KMS-11 (cell line): Measurements from ENCODE around the gene OBP2B.

ENCODE experiments used
- H2AFZ ChIP-seq: fragments of 200-600 bp; sonication (generic); 2 replicates; pipeline ENCODE4 v1.6.1; 2016; ENCODE audit warnings: antibody characterized with exemption, mixed run types, low read depth
- H3K27ac ChIP-seq: fragments of 200-600 bp; sonication (generic); 2 replicates; pipeline ENCODE4 v1.6.1; 2016; ENCODE audit warnings: mild to moderate bottlenecking, mixed run types
- H3K27me3 ChIP-seq: fragments of 200-600 bp; sonication (generic); 2 replicates; pipeline ENCODE4 v1.6.1; 2017; ENCODE audit warnings: mild to moderate bottlenecking, low read depth, mixed run types, moderate library complexity; ENCODE audit not compliant: insufficient read depth
- H3K36me3 ChIP-seq: fragments of 200-600 bp; sonication (generic); 2 replicates; pipeline ENCODE4 v1.6.1; 2017; ENCODE audit warnings: mild to moderate bottlenecking, mixed run types; ENCODE audit not compliant: insufficient read depth
- H3K4me1 ChIP-seq: fragments of 200-600 bp; sonication (generic); 2 replicates; pipeline ENCODE4 v1.6.1; 2016; ENCODE audit warnings: mild to moderate bottlenecking, low read depth, mixed run types; ENCODE audit not compliant: poor library complexity, severe bottlenecking
- H3K4me2 ChIP-seq: fragments of 200-600 bp; sonication (generic); 2 replicates; pipeline ENCODE4 v1.7.0; 2016; ENCODE audit warnings: mild to moderate bottlenecking, mixed run types
- H3K4me3 ChIP-seq: fragments of 200-600 bp; sonication (generic); IDR thresholded peaks from 2 replicates; pipeline ENCODE4 v1.6.1; 2017; ENCODE audit warnings: low read depth, low read length, mixed read lengths; ENCODE audit not compliant: insufficient read depth
- H3K79me2 ChIP-seq: fragments of 200-600 bp; sonication (generic); 2 replicates; pipeline ENCODE4 v1.6.1; 2016; ENCODE audit warnings: low read depth, mixed run types; ENCODE audit not compliant: insufficient read depth
- H3K9ac ChIP-seq: fragments of 200-600 bp; sonication (generic); 2 replicates; pipeline ENCODE4 v1.6.1; 2016; ENCODE audit warnings: mild to moderate bottlenecking, mixed run types
- H4K20me1 ChIP-seq: fragments of 200-600 bp; sonication (generic); 2 replicates; pipeline ENCODE4 v1.6.1; 2016; ENCODE audit warnings: mild to moderate bottlenecking, mixed run types; ENCODE audit not compliant: insufficient read depth
- TF ChIP-seq, protein P1 (sequence below): fragments of 200-600 bp; sonication (generic); conservative IDR thresholded peaks from 2 replicates; pipeline ENCODE4 v1.6.1; 2017; ENCODE audit warnings: low read depth, mild to moderate bottlenecking, antibody characterized with exemption, low read length, moderate library complexity, mixed read lengths

The OBP2B gene

DNA sequence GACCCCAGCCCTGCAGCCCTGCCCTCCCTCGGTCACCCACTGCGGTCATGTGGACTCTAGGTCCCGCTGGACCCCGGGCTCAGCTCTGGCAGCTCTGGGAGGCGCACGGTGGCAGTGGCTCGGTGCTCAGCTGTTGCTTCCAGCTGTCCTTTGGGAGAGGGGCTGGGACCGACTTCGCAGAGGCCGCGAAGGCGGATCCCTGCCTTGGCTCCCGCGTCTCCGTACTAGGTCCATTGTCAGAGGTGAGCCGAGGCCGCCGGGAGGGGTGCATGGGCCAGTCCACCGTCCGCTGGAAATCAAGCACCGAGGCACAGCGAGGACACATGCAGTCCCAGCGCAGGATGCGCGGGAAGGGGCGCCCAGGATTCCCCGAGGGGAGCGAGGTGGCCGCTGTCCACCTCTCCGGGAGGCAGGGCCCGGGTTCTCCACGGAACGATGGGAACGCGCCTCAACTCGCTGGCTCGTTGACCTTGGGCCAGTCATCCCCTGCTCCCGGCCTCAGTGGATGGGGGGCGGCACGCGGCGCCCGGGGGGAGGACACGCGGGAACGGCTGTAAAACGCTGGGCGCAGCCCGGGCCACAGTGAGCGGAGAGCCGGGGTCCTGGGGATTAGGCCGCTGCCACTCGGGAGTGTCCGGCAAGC is 46.1 kb downstream of the OBP2B start:
- H3K36me3 ChIP-seq, result no peaks in the 10 kb centered on the region
- H3K4me2 ChIP-seq, result no peak overlapping the region
- no peak overlapping the region for H3K4me3 ChIP-seq
- TF ChIP-seq, protein P1, sequence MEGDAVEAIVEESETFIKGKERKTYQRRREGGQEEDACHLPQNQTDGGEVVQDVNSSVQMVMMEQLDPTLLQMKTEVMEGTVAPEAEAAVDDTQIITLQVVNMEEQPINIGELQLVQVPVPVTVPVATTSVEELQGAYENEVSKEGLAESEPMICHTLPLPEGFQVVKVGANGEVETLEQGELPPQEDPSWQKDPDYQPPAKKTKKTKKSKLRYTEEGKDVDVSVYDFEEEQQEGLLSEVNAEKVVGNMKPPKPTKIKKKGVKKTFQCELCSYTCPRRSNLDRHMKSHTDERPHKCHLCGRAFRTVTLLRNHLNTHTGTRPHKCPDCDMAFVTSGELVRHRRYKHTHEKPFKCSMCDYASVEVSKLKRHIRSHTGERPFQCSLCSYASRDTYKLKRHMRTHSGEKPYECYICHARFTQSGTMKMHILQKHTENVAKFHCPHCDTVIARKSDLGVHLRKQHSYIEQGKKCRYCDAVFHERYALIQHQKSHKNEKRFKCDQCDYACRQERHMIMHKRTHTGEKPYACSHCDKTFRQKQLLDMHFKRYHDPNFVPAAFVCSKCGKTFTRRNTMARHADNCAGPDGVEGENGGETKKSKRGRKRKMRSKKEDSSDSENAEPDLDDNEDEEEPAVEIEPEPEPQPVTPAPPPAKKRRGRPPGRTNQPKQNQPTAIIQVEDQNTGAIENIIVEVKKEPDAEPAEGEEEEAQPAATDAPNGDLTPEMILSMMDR, result no peak
- no peak overlapping the region for H3K27ac ChIP-seq
- no peaks in the 10 kb centered on the region for H3K79me2 ChIP-seq
- H2AFZ ChIP-seq, result no peak overlapping the region
- no peaks in the 10 kb centered on the region for H3K4me1 ChIP-seq
- H3K9ac ChIP-seq, result no peak overlapping the region
- H4K20me1 ChIP-seq, result no peaks in the 10 kb centered on the region
- H3K27me3 ChIP-seq, result peaks cover 59% of the 10 kb centered on the region

DNA sequence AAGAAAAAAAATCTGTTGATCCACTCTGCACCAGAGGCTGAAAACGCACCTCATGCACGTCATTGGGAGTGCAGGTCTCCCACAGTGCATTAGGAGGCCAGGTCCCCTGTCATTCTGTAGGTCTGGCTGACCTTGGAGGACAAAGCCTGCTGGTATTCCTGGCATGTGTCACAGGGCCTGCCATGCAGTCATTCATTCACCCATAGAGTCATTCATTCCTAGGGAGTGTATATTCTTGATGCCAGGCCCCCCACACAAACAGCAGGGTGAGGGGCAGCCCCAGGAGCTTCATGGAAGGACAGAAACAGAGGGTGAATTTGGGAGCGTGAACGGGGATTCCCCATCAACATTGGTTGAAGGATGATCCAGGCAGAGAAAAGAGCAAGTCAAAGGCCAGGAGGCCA is 47.5 kb downstream of the OBP2B start:
- Histone ChIP-seq H3K4me2 (no peak overlapping the region), H3K9ac (no peak overlapping the region), H4K20me1 (no peaks in the 10 kb centered on the region)

DNA sequence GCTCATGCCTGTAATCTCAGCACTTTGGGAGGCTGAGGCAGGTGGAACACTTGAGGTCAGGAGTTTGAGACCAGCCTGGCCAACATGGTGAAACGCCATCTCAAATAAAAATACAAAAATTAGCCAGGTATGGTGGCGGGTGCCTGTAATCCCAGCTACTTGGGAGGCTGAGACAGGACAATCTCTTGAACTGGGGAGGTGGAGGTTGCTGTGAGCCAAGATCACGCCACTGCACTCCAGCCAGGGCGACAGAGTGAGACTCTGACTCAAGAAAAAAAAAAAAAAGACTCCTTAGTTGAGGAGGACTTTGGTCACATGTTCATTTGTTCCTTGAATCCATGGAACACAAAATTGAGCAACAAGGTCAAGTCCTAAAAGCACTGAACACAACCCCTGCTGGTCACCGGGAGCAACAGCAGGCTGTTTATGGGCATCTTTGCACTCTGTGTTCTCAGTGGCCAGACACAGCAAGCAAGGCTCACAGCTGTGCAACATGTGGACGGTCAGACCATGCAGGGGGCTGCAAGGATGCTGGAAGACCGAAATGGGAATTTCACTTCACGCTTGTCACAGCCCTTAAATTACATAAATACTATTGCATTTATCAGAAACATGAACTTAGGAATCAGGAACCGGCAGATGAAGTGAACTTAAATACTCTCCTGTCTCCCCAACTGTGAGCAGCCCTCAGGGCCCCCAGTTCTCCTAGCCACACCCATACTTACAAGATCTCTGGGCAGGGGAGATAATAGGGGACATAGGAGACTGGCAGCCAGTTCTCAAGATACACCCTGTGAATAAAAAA is 48.1 kb downstream of the OBP2B start:
- TF ChIP-seq, protein P1, result peak; percentile 73
- Histone ChIP-seq H3K79me2 (no peaks in the 10 kb centered on the region), H3K27ac (no peak overlapping the region), H4K20me1 (no peaks in the 10 kb centered on the region), H3K9ac (no peak overlapping the region), H3K4me3 (no peak overlapping the region), H3K4me1 (no peaks in the 10 kb centered on the region), H2AFZ (no peak overlapping the region), H3K27me3 (peaks cover 55% of the 10 kb centered on the region), H3K4me2 (no peak overlapping the region), H3K36me3 (no peaks in the 10 kb centered on the region)

More for the DNA sequence above, 47.5 kb downstream of the OBP2B start:
- Histone ChIP-seq H3K27me3 (peaks cover 60% of the 10 kb centered on the region), H3K27ac (no peak overlapping the region), H2AFZ (no peak overlapping the region), H3K4me1 (no peaks in the 10 kb centered on the region), H3K4me3 (no peak overlapping the region), H3K79me2 (no peaks in the 10 kb centered on the region), H3K36me3 (no peaks in the 10 kb centered on the region)
- TF ChIP-seq, protein P1, result no peak

DNA sequence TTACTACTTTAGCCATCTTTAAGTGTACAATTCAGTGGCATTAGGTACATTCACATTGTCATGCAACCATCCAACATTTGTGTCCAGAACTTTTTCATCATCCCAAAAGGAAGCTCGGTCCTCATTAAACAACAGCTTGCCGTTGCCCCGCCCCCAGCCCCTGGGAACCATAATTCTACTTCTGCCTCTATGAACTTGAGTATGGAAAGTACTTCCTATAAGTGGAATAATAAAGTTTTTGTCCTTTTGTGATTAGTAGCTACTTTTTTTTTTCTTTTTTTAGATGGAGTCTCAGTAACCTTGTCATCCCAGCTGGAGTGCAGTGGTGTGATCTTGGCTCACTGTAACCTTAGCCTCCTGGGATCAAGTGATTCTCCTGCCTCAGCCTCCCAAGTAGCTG is 50.4 kb downstream of the OBP2B start:
- Histone ChIP-seq H3K27ac (no peak overlapping the region), H3K4me2 (no peak overlapping the region), H3K9ac (no peak overlapping the region), H3K4me3 (no peak overlapping the region), H3K36me3 (no peaks in the 10 kb centered on the region), H4K20me1 (no peaks in the 10 kb centered on the region), H3K79me2 (no peaks in the 10 kb centered on the region), H2AFZ (no peak overlapping the region), H3K27me3 (peaks cover 35% of the 10 kb centered on the region), H3K4me1 (no peaks in the 10 kb centered on the region)
- TF ChIP-seq, protein P1, result no peak
